Measurements from ENCODE around the gene PPM1H. TPM values are rescaled to one million over a fixed set of nuclear protein-coding genes. Genes with fewer than 3 reads are reported as not detected.

Gene PPM1H
- total RNA-seq, 4 donors from 2014 or later, result 0.09 to 7.6 (median 0.76) TPM; not detected in 1

GRCh38 chr12:62977418-62977817 is 42.5 kb upstream of the PPM1H start:
- no peak overlapping the region for H3K27ac ChIP-seq
- TF ChIP-seq, protein P1, sequence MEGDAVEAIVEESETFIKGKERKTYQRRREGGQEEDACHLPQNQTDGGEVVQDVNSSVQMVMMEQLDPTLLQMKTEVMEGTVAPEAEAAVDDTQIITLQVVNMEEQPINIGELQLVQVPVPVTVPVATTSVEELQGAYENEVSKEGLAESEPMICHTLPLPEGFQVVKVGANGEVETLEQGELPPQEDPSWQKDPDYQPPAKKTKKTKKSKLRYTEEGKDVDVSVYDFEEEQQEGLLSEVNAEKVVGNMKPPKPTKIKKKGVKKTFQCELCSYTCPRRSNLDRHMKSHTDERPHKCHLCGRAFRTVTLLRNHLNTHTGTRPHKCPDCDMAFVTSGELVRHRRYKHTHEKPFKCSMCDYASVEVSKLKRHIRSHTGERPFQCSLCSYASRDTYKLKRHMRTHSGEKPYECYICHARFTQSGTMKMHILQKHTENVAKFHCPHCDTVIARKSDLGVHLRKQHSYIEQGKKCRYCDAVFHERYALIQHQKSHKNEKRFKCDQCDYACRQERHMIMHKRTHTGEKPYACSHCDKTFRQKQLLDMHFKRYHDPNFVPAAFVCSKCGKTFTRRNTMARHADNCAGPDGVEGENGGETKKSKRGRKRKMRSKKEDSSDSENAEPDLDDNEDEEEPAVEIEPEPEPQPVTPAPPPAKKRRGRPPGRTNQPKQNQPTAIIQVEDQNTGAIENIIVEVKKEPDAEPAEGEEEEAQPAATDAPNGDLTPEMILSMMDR (IDR thresholded peaks at IDR 0.05), result no peak
- TF ChIP-seq POLR2A (IDR thresholded peaks at IDR 0.05), result no peak
- DNase-seq, result no peak
- no peaks in the 10 kb centered on the region for H3K36me3 ChIP-seq
- intact Hi-C loops (cut with DNase I), result no loop called here
- H3K4me3 ChIP-seq, result no peak overlapping the region
- H3K4me1 ChIP-seq, result no peaks in the 10 kb centered on the region
- 54 to 56% methylated on average over 5 of the region's 5 CpGs for WGBS, 2 donors
- H3K27me3 ChIP-seq, result no peaks in the 10 kb centered on the region
- no peaks in the 10 kb centered on the region for H3K9me3 ChIP-seq

GRCh38 chr12:62976110-62976662 is 41.2 kb upstream of the PPM1H start:
- WGBS, 2 donors, result 78 to 86% methylated on average over 4 of the region's 4 CpGs
- H3K27me3 ChIP-seq, result no peaks in the 10 kb centered on the region
- no peak overlapping the region for H3K27ac ChIP-seq
- H3K4me1 ChIP-seq, result no peaks in the 10 kb centered on the region
- no peak overlapping the region for H3K4me3 ChIP-seq
- TF ChIP-seq, protein P1 (IDR thresholded peaks at IDR 0.05), result no peak
- no peak for TF ChIP-seq POLR2A (IDR thresholded peaks at IDR 0.05)
- no peaks in the 10 kb centered on the region for H3K36me3 ChIP-seq
- DNase-seq, result no peak
- intact Hi-C loops (cut with DNase I), result no loop called here
- H3K9me3 ChIP-seq, result no peaks in the 10 kb centered on the region

DNA sequence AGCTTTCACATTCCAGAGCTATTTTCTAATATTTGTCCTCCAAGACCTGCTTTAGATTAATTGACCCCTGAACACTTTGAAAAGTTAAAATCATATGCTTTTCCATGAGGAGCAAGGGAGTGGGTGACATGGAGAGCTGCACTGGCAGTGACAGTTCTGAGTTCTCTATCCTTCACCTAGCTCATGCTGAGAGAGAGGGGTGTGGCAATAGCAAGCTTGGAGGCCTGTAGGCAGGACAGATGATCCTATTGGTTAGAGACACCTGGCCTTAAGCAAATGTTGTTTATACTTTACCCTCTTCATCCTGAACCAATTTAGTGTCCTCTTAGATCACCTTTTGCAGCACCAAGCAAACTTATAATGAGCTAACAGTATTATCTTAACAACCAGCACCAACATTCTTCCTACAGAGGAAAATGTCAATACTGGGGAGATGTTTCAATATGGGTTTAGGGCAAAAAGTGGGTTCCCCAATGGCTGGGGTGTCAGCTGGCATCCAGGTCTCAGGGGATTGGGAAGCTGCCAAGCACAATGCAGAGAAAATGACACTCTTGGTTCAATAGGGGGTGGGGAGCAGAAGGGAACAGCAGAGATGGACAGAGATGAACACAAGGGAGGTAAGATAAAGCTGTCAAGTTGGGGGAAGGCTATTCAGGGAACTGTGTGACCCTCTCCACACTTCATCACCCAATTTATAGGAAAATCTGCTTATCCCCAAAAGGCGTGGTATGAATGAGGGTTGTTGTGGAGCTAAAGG is 37.0 kb upstream of the PPM1H start:
- WGBS, 2 donors, result 79 to 90% methylated on average over 1 of the region's 1 CpG
- Histone ChIP-seq H3K27ac (no peak overlapping the region), H3K27me3 (no peaks in the 10 kb centered on the region), H3K36me3 (no peaks in the 10 kb centered on the region), H3K4me1 (no peaks in the 10 kb centered on the region), H3K4me3 (no peak overlapping the region), H3K9me3 (no peaks in the 10 kb centered on the region)
- TF ChIP-seq POLR2A (IDR thresholded peaks at IDR 0.05), result no peak
- TF ChIP-seq, protein P1 (IDR thresholded peaks at IDR 0.05), result no peak
- intact Hi-C loops (cut with DNase I), result no loop called here
- DNase-seq, result no peak

GRCh38 chr12:62969695-62970094 is 34.7 kb upstream of the PPM1H start:
- Histone ChIP-seq H3K36me3 (no peaks in the 10 kb centered on the region), H3K4me3 (no peak overlapping the region), H3K27me3 (no peaks in the 10 kb centered on the region), H3K4me1 (no peaks in the 10 kb centered on the region), H3K27ac (no peak overlapping the region), H3K9me3 (no peaks in the 10 kb centered on the region)
- intact Hi-C loops (cut with DNase I), result no loop called here
- WGBS, 2 donors, result 64 to 73% methylated on average over 4 of the region's 7 CpGs
- TF ChIP-seq, protein P1 (IDR thresholded peaks at IDR 0.05), result no peak
- TF ChIP-seq POLR2A (IDR thresholded peaks at IDR 0.05), result no peak
- no peak for DNase-seq

- TF ChIP-seq POLR2A (IDR thresholded peaks at IDR 0.05), result no peak
- TF ChIP-seq, protein P1 (IDR thresholded peaks at IDR 0.05), result no peak
- 49% methylated on average over 2 of the region's 2 CpGs for WGBS, 2 donors
Measured at GRCh38 chr12:62967701-62968100, 32.8 kb upstream of the PPM1H start.

More at GRCh38 chr12:62967701-62968100, 32.8 kb upstream of the PPM1H start:
- no peaks in the 10 kb centered on the region for H3K27me3 ChIP-seq
- no peaks in the 10 kb centered on the region for H3K4me1 ChIP-seq
- no peak overlapping the region for H3K27ac ChIP-seq
- no peak overlapping the region for H3K4me3 ChIP-seq
- no peaks in the 10 kb centered on the region for H3K9me3 ChIP-seq
- intact Hi-C loops (cut with DNase I), result no loop called here
- DNase-seq, result no peak
- H3K36me3 ChIP-seq, result no peaks in the 10 kb centered on the region
